Osteoblast (primary cell): ENCODE measurements around the gene ZNF792. TPM values are rescaled to one million over a fixed set of nuclear protein-coding genes. Genes with fewer than 3 reads are reported as not detected.
"Not testable (repeated sequence)": the region's sequence is repeated elsewhere in the genome, so short reads cannot be mapped to it uniquely, and the experiment has no call there.

ENCODE experiments used
- DNase-seq: peaks from one replicate; pipeline ENCODE4 v3.0.0; 2011; ENCODE audit warnings: low spot score, mixed read lengths; ENCODE audit not compliant: insufficient read length; ENCODE audit errors: missing footprints
- H2AFZ ChIP-seq: 2 replicates; pipeline ENCODE4 v1.6.0; 2011; ENCODE audit warnings: mild to moderate bottlenecking, low read length
- H3K27ac ChIP-seq: 2 replicates; pipeline ENCODE4 v1.5.1; 2011; ENCODE audit warnings: mild to moderate bottlenecking, low read depth, low read length, moderate library complexity
- H3K27me3 ChIP-seq: 2 replicates; pipeline ENCODE4 v1.6.0; 2012; ENCODE audit warnings: mild to moderate bottlenecking, control low read depth, inconsistent platforms, low read length, moderate library complexity; ENCODE audit not compliant: insufficient read depth
- H3K36me3 ChIP-seq: 2 replicates; pipeline ENCODE4 v1.5.1; 2011; ENCODE audit warnings: mild to moderate bottlenecking, low read length, control low read depth, moderate library complexity; ENCODE audit not compliant: insufficient read depth
- H3K4me1 ChIP-seq: 2 replicates; pipeline ENCODE4 v1.5.1; 2011; ENCODE audit warnings: mild to moderate bottlenecking, low read length, control low read depth, moderate library complexity; ENCODE audit not compliant: insufficient read depth
- H3K4me2 ChIP-seq: 2 replicates; pipeline ENCODE4 v1.6.0; 2011; ENCODE audit warnings: mild to moderate bottlenecking, low read length; ENCODE audit not compliant: insufficient read depth
- H3K4me3 ChIP-seq: fragments of 200-600 bp; sonication (generic); 3 replicates; pipeline ENCODE4 v1.5.1; 2012; ENCODE audit warnings: mild to moderate bottlenecking, low read length, inconsistent platforms; ENCODE audit not compliant: insufficient read depth
- H3K79me2 ChIP-seq: 2 replicates; pipeline ENCODE4 v1.6.0; 2012; ENCODE audit warnings: mild to moderate bottlenecking, low read length, control low read depth, inconsistent platforms; ENCODE audit not compliant: insufficient read depth
- H3K9me3 ChIP-seq: 2 replicates; pipeline ENCODE4 v1.5.1; 2011; ENCODE audit warnings: low read depth, low read length, control low read depth
- H4K20me1 ChIP-seq: 2 replicates; pipeline ENCODE4 v1.6.0; 2012; ENCODE audit warnings: mild to moderate bottlenecking, low read length, control low read depth; ENCODE audit not compliant: insufficient read depth
- CTCF ChIP-seq: IDR thresholded peaks from 2 replicates; pipeline ENCODE4 v1.5.1; 2011; ENCODE audit warnings: mild to moderate bottlenecking, low read depth, low read length, moderate library complexity; ENCODE audit errors: extremely low read depth
- total RNA-seq: library from RNA; depleted of rRNA; stranded (reverse); fragments of >200 nt; gene quantifications from 2 replicates; pipeline ENCODE4 v1.2.3, GENCODE V29; 2012

The ZNF792 gene
- total RNA-seq, 1 donor = 6.2 TPM

- no peak overlapping the region for H3K4me2 ChIP-seq
- H4K20me1 ChIP-seq = peaks cover 17% of the 10 kb centered on the region
- no peaks in the 10 kb centered on the region for H3K9me3 ChIP-seq
- peak; percentile 52 for DNase-seq
- H3K79me2 ChIP-seq = peaks cover 7% of the 10 kb centered on the region
- no peaks in the 10 kb centered on the region for H3K27me3 ChIP-seq
- no peak overlapping the region for H2AFZ ChIP-seq
- H3K27ac ChIP-seq = no peak overlapping the region
- peaks cover 46% of the 10 kb centered on the region for H3K36me3 ChIP-seq
- peaks cover 8% of the 10 kb centered on the region for H3K4me1 ChIP-seq
- no peak overlapping the region for H3K4me3 ChIP-seq
- no peak for TF ChIP-seq CTCF
Observed at GRCh38 chr19:35011091-35011689, 47.2 kb upstream of the ZNF792 start.

GRCh38 chr19:35009424-35010415, 45.7 kb upstream of the ZNF792 start:
- H2AFZ ChIP-seq = no peak overlapping the region
- DNase-seq = peak; percentile 71
- H3K36me3 ChIP-seq = peaks cover 34% of the 10 kb centered on the region
- peaks cover 16% of the 10 kb centered on the region for H3K79me2 ChIP-seq
- H4K20me1 ChIP-seq = peaks cover 27% of the 10 kb centered on the region
- H3K4me1 ChIP-seq = peaks cover 16% of the 10 kb centered on the region
- no peaks in the 10 kb centered on the region for H3K27me3 ChIP-seq
- no peaks in the 10 kb centered on the region for H3K9me3 ChIP-seq
- no peak overlapping the region for H3K4me3 ChIP-seq
- H3K4me2 ChIP-seq = no peak overlapping the region
- H3K27ac ChIP-seq = no peak overlapping the region
- no peak for TF ChIP-seq CTCF

- H3K9me3 ChIP-seq = no peaks in the 10 kb centered on the region
- no peak overlapping the region for H2AFZ ChIP-seq
- H3K4me2 ChIP-seq = no peak overlapping the region
- peaks cover 16% of the 10 kb centered on the region for H3K4me1 ChIP-seq
- H3K4me3 ChIP-seq = no peak overlapping the region
- H3K36me3 ChIP-seq = peaks cover 27% of the 10 kb centered on the region
- H3K27ac ChIP-seq = no peak overlapping the region
- peaks cover 24% of the 10 kb centered on the region for H3K79me2 ChIP-seq
- DNase-seq = peak; percentile 50
- peaks cover 33% of the 10 kb centered on the region for H4K20me1 ChIP-seq
- H3K27me3 ChIP-seq = no peaks in the 10 kb centered on the region
- TF ChIP-seq CTCF = no peak
Observed at GRCh38 chr19:35008891-35009341, 44.9 kb upstream of the ZNF792 start.

GRCh38 chr19:35007427-35007826, 43.4 kb upstream of the ZNF792 start:
- Histone ChIP-seq H3K4me1 (peaks cover 16% of the 10 kb centered on the region), H3K79me2 (peaks cover 39% of the 10 kb centered on the region), H3K27ac (peak overlapping the region; percentile 19), H3K36me3 (peaks cover 24% of the 10 kb centered on the region), H4K20me1 (peaks cover 43% of the 10 kb centered on the region)
- not testable (repeated sequence) for H2AFZ ChIP-seq, H3K4me3 ChIP-seq, H3K9me3 ChIP-seq, H3K4me2 ChIP-seq, H3K27me3 ChIP-seq, DNase-seq
